ENCODE results near the gene ADRA2C.

DNA sequence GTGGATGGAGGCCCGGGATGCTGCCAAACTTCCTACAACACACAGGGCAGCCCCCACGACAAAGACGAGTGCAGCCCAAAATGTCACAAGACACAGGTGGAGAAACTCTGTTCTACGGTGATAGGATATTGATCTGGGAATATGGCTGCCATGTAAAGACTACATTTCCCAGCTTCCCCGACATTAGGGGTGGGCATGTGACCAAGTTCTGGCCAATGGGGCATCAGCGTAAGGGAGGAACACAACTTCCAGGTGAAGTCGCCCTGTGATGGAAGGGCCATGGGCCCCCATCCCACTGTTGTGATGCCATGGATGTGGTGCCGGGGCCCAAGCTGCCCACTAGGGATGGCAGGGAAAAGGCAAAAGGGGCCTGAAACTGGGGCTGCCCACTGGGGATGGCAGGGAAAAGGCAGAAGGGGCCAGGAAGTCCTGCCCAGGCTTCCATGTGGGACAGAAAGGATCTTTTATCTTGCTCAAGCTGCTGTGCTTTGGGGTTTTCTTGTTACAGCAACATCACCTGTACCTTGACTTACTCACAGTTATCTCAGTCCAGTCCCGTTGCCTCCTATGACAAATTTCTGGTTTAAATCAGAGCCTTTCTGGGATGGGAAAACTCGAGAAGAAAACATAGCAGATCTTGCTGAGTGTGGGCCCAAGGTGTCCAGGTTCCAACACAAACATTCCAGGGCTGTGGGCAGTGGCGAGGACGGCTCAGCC lies 9.7 kb upstream of the ADRA2C start:
- TF ChIP-seq, protein P1, sequence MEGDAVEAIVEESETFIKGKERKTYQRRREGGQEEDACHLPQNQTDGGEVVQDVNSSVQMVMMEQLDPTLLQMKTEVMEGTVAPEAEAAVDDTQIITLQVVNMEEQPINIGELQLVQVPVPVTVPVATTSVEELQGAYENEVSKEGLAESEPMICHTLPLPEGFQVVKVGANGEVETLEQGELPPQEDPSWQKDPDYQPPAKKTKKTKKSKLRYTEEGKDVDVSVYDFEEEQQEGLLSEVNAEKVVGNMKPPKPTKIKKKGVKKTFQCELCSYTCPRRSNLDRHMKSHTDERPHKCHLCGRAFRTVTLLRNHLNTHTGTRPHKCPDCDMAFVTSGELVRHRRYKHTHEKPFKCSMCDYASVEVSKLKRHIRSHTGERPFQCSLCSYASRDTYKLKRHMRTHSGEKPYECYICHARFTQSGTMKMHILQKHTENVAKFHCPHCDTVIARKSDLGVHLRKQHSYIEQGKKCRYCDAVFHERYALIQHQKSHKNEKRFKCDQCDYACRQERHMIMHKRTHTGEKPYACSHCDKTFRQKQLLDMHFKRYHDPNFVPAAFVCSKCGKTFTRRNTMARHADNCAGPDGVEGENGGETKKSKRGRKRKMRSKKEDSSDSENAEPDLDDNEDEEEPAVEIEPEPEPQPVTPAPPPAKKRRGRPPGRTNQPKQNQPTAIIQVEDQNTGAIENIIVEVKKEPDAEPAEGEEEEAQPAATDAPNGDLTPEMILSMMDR (IDR thresholded peaks at IDR 0.05), result no peak
- TF ChIP-seq POLR2AphosphoS5 (IDR thresholded peaks at IDR 0.05), result no peak
